ENCODE data around the gene ROBO2. TPM values are rescaled to one million over a fixed set of nuclear protein-coding genes. Genes with fewer than 3 reads are reported as not detected.

ROBO2 gene
- total RNA-seq, 4 donors from 2014 or later: 0.30 to 4.3 (median 2.0) TPM

DNA sequence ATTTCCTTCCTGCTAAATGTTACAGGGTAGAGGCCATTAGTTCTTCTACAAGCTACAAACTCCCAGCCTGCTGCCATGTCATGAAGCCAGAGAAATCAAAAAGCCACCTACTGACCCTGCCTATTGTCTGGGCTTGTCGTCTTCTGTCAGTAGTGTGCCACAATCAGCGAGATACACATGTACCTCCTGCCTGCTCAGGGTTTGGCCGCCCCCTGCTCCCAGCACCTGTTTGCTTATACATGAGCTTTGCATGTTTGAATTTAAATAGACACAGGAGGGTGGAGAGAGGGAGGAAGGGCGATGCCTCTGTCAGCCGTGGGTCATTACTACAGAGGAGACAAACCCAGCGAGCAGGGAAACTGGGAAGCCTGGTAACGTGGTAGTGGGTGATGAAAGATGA is 106.1 kb downstream of the ROBO2 start:
- WGBS, 2 donors: 80 to 83% methylated on average over 7 of the region's 7 CpGs
- intact Hi-C loops (cut with DNase I; ENCODE audit: low total_unique reads): no loop called here
- no peak overlapping the region for H3K4me3 ChIP-seq (ENCODE audit: low read depth, poor library complexity, severe bottlenecking)
- no peak for TF ChIP-seq POLR2A (IDR thresholded peaks at IDR 0.05)
- TF ChIP-seq, protein P1, sequence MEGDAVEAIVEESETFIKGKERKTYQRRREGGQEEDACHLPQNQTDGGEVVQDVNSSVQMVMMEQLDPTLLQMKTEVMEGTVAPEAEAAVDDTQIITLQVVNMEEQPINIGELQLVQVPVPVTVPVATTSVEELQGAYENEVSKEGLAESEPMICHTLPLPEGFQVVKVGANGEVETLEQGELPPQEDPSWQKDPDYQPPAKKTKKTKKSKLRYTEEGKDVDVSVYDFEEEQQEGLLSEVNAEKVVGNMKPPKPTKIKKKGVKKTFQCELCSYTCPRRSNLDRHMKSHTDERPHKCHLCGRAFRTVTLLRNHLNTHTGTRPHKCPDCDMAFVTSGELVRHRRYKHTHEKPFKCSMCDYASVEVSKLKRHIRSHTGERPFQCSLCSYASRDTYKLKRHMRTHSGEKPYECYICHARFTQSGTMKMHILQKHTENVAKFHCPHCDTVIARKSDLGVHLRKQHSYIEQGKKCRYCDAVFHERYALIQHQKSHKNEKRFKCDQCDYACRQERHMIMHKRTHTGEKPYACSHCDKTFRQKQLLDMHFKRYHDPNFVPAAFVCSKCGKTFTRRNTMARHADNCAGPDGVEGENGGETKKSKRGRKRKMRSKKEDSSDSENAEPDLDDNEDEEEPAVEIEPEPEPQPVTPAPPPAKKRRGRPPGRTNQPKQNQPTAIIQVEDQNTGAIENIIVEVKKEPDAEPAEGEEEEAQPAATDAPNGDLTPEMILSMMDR (IDR thresholded peaks at IDR 0.05): no peak
- no peak for DNase-seq (ENCODE audit: low spot score in 2 of 2)

DNA sequence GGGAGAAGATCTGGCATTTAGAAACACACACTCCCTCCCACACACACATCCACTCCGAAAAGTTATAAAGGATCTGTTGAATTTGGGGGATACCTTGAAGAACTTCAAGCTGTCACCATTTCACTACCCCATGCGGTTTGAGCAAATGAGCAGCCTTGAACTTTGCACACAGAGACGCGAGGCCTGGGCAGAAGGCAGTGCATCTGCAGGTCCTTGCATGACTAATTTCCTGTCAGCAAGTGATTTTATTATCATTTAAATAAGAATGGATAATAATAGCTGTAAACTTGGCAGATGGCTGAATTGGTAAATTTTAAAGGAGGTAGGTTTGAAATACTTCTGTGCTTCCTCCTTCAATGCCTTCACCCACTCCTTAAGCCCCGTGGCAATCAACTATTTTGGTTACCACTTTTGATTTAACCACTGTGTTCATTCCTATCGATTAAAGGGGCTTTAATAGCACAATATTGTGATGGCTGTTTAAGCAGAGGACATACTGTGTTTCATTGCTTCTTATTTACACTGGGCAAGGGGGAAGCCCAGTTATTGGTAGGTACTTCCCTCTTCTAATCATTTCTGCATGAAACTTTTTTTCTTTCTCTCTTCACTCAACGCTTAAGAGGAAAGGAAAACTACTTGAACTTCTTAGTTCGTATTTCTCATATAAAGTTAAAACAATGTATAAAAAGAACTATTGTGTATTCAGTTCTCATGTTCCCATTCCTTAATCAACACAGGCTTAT is 108.1 kb downstream of the ROBO2 start:
- H3K4me3 ChIP-seq (ENCODE audit: low read depth, poor library complexity, severe bottlenecking): no peak overlapping the region
- intact Hi-C loops (cut with DNase I; ENCODE audit: low total_unique reads): no loop called here
- TF ChIP-seq, protein P1 (IDR thresholded peaks at IDR 0.05): no peak
- 53 to 58% methylated on average over 8 of the region's 8 CpGs for whole genome bisulfite sequencing, 2 donors
- DNase-seq (ENCODE audit: low spot score in 2 of 2): no peak

DNA sequence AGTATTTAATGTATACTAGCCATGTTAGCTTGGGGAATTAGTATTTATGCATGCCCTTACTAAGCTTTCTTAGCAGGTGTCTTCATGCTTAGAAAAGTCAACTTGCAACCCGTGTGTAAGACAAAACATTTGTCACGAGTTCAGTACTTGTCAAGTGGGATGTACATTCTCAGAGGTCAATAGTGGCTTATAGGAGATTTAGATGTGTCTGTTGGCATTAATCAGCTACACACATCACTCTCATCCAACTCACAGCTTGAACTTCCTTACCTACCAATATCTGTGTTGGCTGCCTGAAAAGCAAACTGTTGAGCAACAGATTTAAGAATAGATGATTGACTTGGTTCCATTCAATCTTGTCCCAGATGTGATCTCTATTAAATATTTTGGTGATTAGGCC is 109.5 kb downstream of the ROBO2 start:
- H3K4me3 ChIP-seq (ENCODE audit: low read depth, poor library complexity, severe bottlenecking): no peak overlapping the region
- no peak for DNase-seq (ENCODE audit: low spot score in 2 of 2)
- TF ChIP-seq, protein P1 (IDR thresholded peaks at IDR 0.05): no peak
- TF ChIP-seq POLR2A (IDR thresholded peaks at IDR 0.05): no peak
- WGBS, 2 donors: 92 to 93% methylated on average over 2 of the region's 2 CpGs
- intact Hi-C loops (cut with DNase I; ENCODE audit: low total_unique reads): no loop called here

DNA sequence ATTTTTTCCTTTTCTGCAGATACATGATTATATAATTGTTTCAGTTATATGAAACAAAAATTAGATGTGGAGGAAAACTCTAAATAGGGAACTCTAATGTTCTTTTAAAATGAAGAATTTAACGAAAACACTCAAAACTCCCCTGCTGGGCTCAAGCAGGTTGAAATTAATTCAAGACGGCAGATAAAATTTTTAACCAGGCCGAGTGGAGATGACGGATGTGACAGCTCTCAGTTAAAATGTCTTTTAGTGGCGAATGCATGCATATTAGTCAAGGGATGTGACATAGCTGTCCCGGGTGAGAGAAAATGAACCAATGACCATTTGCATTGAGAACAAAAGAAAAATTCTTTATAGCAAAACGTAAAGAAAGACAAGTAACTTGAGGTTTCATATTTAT is 110.1 kb downstream of the ROBO2 start:
- DNase-seq (ENCODE audit: low spot score in 2 of 2): no peak
- 76 to 82% methylated on average over 7 of the region's 7 CpGs for WGBS, 2 donors
- intact Hi-C loops (cut with DNase I; ENCODE audit: low total_unique reads): no loop called here
- H3K4me3 ChIP-seq (ENCODE audit: low read depth, poor library complexity, severe bottlenecking): no peak overlapping the region
- TF ChIP-seq, protein P1 (IDR thresholded peaks at IDR 0.05): no peak
- no peak for TF ChIP-seq POLR2A (IDR thresholded peaks at IDR 0.05)

DNA sequence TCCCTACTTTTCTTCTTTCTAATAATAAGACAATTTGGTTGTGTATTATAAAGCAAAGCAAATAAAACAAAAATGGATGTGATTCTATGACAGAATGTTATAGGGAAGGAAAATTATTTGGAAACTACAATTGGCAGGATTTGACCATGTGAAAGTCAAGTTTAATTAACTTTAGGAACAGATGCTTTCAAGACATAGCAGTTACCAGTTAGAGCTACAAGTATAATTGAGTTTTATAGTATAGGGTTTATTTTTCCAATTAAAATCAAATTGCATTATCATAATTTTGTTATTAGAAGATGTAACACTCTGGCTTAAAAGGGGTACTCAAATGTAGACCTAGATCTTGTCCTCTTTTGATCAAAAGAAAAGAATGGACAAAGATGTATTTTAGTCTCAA is 110.9 kb downstream of the ROBO2 start:
- TF ChIP-seq POLR2A (IDR thresholded peaks at IDR 0.05): no peak
- TF ChIP-seq, protein P1 (IDR thresholded peaks at IDR 0.05): no peak

More for the DNA sequence above, 110.9 kb downstream of the ROBO2 start:
- intact Hi-C loops (cut with DNase I; ENCODE audit: low total_unique reads): no loop called here
- DNase-seq (ENCODE audit: low spot score in 2 of 2): no peak
- H3K4me3 ChIP-seq (ENCODE audit: low read depth, poor library complexity, severe bottlenecking): no peak overlapping the region

All from lower leg skin (tissue), 4 donors.